Caco-2 (cell line): ENCODE data around the gene GAPDHS. TPM values are rescaled to one million over a fixed set of nuclear protein-coding genes. Genes with fewer than 3 reads are reported as not detected.

Source experiments
- BruUV-seq: library from RNA; stranded (reverse); fragments of 400-500 nt; replicated peaks from 2 replicates; lab custom pipeline; 2021; lab: Mats Ljungman, UMichigan
- CTCF ChIA-PET: fragments of 300-600 bp; sonication (Branson Sonifier 250); formaldehyde crosslinking; loops from one replicate; lab custom pipeline; 2022; ENCODE audit warnings: antibody characterized with exemption; lab: Charles Lee
- POLR2A ChIA-PET: fragments of 300-600 bp; sonication (Branson Sonifier 250); formaldehyde crosslinking; loops from one replicate; lab custom pipeline; 2022; ENCODE audit warnings: antibody characterized with exemption; lab: Charles Lee
- DNase-seq, 2 experiments: peaks; one replicate each; pipeline versions ENCODE4 v3.0.0 to v3.0.0-alpha.2; 2020 to 2022
- H3K27me3 ChIP-seq: replicated peaks from 2 replicates; pipeline ENCODE4 v1.6.0; 2011; ENCODE audit warnings: low read length; ENCODE audit not compliant: control insufficient read depth, insufficient read depth
- H3K36me3 ChIP-seq: 2 replicates; pipeline ENCODE4 v1.5.1; 2011; ENCODE audit warnings: low read length; ENCODE audit not compliant: control insufficient read depth, insufficient read depth
- H3K4me1 ChIP-seq: fragments of 250-450 bp; sonication (Bioruptor Pico); 2 replicates; pipeline ENCODE4 v1.5.1; 2020; ENCODE audit warnings: mild to moderate bottlenecking
- H3K4me3 ChIP-seq: 2 replicates; pipeline ENCODE4 v1.5.1; 2011; ENCODE audit warnings: low read depth, mild to moderate bottlenecking, control low read depth, low read length
- H3K9me3 ChIP-seq: fragments of 250-450 bp; sonication (Bioruptor Pico); 2 replicates; pipeline ENCODE4 v1.5.1; 2020; ENCODE audit warnings: mild to moderate bottlenecking, moderate library complexity
- H3K27ac Mint-ChIP-seq: one replicate; pipeline ENCODE4 v1.8.0; 2022; ENCODE audit warnings: mixed read lengths; ENCODE audit not compliant: unreplicated experiment
- H3K27me3 Mint-ChIP-seq: one replicate; pipeline ENCODE4 v1.8.0; 2022; ENCODE audit warnings: mixed read lengths; ENCODE audit not compliant: insufficient read depth, unreplicated experiment
- H3K36me3 Mint-ChIP-seq: one replicate; pipeline ENCODE4 v1.8.0; 2022; ENCODE audit warnings: mild to moderate bottlenecking, mixed read lengths; ENCODE audit not compliant: insufficient read depth, unreplicated experiment
- H3K4me1 Mint-ChIP-seq: one replicate; pipeline ENCODE4 v1.8.0; 2022; ENCODE audit warnings: low read depth, mixed read lengths; ENCODE audit not compliant: unreplicated experiment
- H3K4me3 Mint-ChIP-seq: one replicate; pipeline ENCODE4 v1.8.0; 2022; ENCODE audit warnings: mild to moderate bottlenecking, moderate library complexity, mixed read lengths; ENCODE audit not compliant: unreplicated experiment
- H3K9me3 Mint-ChIP-seq: one replicate; pipeline ENCODE4 v1.8.0; 2022; ENCODE audit warnings: mixed read lengths; ENCODE audit not compliant: unreplicated experiment
- intact Hi-C: fragments of 100-400 bp; cut with micrococcal nuclease; formaldehyde crosslinking; loops from one replicate; pipeline ENCODE4 v1.10.0; 2022; ENCODE audit not compliant: unreplicated experiment
- total RNA-seq: library from RNA; stranded (reverse); gene quantifications from 2 replicates; pipeline ENCODE4 v1.2.3, GENCODE V29; 2022
- TF ChIP-seq, protein P1 (sequence below), 2 experiments: fragments of 200-600 bp in 1 of 2; IDR thresholded peaks; 1 replicate in 1 of 2; 2 replicates in 1 of 2; pipeline versions ENCODE4 v1.5.1 to v1.8.0; 2011 to 2022; ENCODE audit warnings: antibody characterized with exemption in 1 of 2, control low read depth in 1 of 2, inconsistent platforms in 1 of 2, low read depth in 1 of 2, low read length in 1 of 2, mild to moderate bottlenecking in 1 of 2, moderate library complexity in 1 of 2; ENCODE audit not compliant: insufficient read depth in 1 of 2, severe bottlenecking in 1 of 2, unreplicated experiment in 1 of 2

GAPDHS gene
- total RNA-seq, 1 experiment from 2014 or later: not detected

DNA sequence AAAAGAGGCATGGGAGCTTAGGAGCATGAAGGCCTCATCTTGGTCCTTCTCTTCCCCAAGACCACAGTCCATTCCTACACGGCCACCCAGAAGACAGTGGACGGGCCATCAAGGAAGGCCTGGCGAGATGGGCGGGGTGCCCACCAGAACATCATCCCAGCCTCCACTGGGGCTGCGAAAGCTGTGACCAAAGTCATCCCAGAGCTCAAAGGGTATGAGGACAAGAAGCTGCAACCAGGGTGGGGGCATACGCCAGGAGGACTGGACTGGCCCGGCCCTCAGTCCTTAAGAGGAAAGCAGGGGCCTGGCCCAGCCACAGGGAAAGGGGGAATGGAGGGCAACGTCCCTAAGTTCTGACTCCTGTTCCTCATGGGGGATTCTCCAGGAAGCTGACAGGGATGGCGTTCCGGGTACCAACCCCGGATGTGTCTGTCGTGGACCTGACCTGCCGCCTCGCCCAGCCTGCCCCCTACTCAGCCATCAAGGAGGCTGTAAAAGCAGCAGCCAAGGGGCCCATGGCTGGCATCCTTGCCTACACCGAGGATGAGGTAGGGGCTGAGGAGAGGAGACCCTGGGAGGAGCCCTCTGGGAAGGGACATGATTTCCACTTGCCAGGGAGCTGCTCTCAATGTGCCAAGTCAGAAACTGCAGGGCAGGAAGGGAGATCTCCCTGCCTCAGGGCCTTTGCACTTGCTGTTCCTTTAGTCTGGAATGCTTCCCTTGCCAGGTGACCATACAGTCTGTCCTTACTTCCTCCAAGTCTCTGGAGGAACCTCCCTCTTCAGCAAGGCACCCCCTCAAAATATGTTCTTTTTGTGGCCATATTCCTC is 10.2 kb downstream of the GAPDHS start:
- ChIA-PET POLR2A (interaction anchor here (0.6 to 1.1 kb wide), 2 partner anchors 33 to 671 kb away, joined by 3 to 4 read pairs; partner anchors contain the start of gene ZNF565), CTCF (no interaction called here)
- H3K27me3 Mint-ChIP-seq: no peaks in the 10 kb centered on the region
- intact Hi-C loops: no loop called here
- H3K4me1 ChIP-seq: peaks cover 14% of the 10 kb centered on the region
- H3K36me3 Mint-ChIP-seq: peaks cover 13% of the 10 kb centered on the region
- TF ChIP-seq, protein P1, sequence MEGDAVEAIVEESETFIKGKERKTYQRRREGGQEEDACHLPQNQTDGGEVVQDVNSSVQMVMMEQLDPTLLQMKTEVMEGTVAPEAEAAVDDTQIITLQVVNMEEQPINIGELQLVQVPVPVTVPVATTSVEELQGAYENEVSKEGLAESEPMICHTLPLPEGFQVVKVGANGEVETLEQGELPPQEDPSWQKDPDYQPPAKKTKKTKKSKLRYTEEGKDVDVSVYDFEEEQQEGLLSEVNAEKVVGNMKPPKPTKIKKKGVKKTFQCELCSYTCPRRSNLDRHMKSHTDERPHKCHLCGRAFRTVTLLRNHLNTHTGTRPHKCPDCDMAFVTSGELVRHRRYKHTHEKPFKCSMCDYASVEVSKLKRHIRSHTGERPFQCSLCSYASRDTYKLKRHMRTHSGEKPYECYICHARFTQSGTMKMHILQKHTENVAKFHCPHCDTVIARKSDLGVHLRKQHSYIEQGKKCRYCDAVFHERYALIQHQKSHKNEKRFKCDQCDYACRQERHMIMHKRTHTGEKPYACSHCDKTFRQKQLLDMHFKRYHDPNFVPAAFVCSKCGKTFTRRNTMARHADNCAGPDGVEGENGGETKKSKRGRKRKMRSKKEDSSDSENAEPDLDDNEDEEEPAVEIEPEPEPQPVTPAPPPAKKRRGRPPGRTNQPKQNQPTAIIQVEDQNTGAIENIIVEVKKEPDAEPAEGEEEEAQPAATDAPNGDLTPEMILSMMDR (IDR thresholded peaks at IDR 0.05; ENCODE audit: insufficient read depth in 1 of 2, low read depth in 1 of 2, low read length in 1 of 2, severe bottlenecking in 1 of 2, unreplicated experiment in 1 of 2): no peak
- no peaks in the 10 kb centered on the region for H3K9me3 Mint-ChIP-seq
- H3K27me3 ChIP-seq: no peaks in the 10 kb centered on the region
- no peak overlapping the region for H3K4me3 ChIP-seq
- H3K27ac Mint-ChIP-seq: no peak overlapping the region
- H3K36me3 ChIP-seq: peaks cover 3% of the 10 kb centered on the region; the same call in 1 of the 2 replicates
- no peaks in the 10 kb centered on the region for H3K9me3 ChIP-seq
- no peak overlapping the region for H3K4me3 Mint-ChIP-seq
- no TSS peak for BruUV-seq
- peaks cover 18% of the 10 kb centered on the region for H3K4me1 Mint-ChIP-seq
- DNase-seq: no peak

DNA sequence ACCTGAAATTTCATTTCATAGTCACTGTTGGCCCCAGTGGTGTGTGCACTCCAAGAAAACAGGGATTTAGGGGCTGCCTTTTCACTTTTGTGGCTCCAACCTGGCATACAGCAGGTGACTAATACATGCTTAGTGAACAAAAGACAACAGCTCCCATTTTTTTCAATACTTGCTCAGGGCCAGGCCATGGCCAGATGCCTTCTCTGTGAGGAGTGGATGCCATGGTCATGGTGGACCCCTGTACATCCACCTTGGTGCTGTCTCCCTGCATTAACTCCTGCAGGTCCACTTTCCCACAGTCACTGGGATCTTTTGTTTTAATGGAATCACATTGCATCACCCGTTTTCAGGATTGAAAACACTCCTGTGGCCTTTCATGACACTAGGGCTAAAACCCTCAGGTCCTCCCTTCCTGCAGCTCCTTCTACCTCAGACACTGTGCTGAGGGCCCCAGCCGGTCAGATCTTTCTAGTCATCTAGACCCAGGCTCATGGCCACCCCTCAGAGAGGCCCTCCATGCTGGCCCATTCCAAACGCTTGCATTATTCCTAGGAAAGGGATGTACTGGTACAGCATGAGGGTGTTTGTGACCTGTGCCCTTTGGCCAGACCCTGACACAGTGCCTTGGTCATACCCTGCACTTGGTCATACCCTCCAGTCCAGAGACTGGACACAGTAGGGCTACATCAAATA is 11.0 kb downstream of the GAPDHS start:
- no peak for DNase-seq
- Mint-ChIP-seq H3K27ac (peak overlapping the region; percentile 91), H3K4me1 (peaks cover 21% of the 10 kb centered on the region), H3K36me3 (peaks cover 16% of the 10 kb centered on the region), H3K4me3 (peak overlapping the region; percentile 95), H3K9me3 (no peaks in the 10 kb centered on the region), H3K27me3 (no peaks in the 10 kb centered on the region)
- H3K4me3 ChIP-seq: peak overlapping the region; percentile 90
- ChIA-PET CTCF (interaction anchor here (1.1 kb wide), 1 partner anchor 148 kb away, joined by 3 read pairs; no protein-coding TSS in a partner anchor), POLR2A (interaction anchor here (0.6 to 1.1 kb wide), 2 partner anchors 34 to 670 kb away, joined by 3 to 4 read pairs; partner anchors contain the start of gene ZNF565)
- no TSS peak for BruUV-seq
- H3K4me1 ChIP-seq: peaks cover 14% of the 10 kb centered on the region
- no peaks in the 10 kb centered on the region for H3K9me3 ChIP-seq
- TF ChIP-seq, protein P1 (IDR thresholded peaks at IDR 0.05; ENCODE audit: insufficient read depth in 1 of 2, low read depth in 1 of 2, low read length in 1 of 2, severe bottlenecking in 1 of 2, unreplicated experiment in 1 of 2): no peak
- H3K27me3 ChIP-seq: no peaks in the 10 kb centered on the region
- H3K36me3 ChIP-seq: peaks cover 3% of the 10 kb centered on the region; the same call in 1 of the 2 replicates
- intact Hi-C loops: no loop called here
